SK-N-MC (cell line): ENCODE results near the gene ADAM15.

ENCODE experiments used
- EZH2 ChIP-seq: fragments of 200-600 bp; sonication (generic); IDR thresholded peaks from one replicate; pipeline ENCODE4 v1.6.1; 2017; ENCODE audit warnings: antibody characterized with exemption
- FOXP2 ChIP-seq: optimal IDR thresholded peaks from 2 replicates; pipeline ENCODE3; 2011; ENCODE audit warnings: mild to moderate bottlenecking, moderate library complexity; ENCODE audit not compliant: insufficient read depth; ENCODE audit errors: extremely low read length, control extremely low read depth
- POLR2AphosphoS5 ChIP-seq: IDR thresholded peaks from 2 replicates; pipeline ENCODE4 v1.6.1; 2012; ENCODE audit warnings: mild to moderate bottlenecking, low read depth, low read length, borderline replicate concordance

- TF ChIP-seq EZH2 = no peak
- TF ChIP-seq POLR2AphosphoS5 = no peak
- TF ChIP-seq FOXP2 = no peak
Measured at GRCh38 chr1:155106862-155107261, 55.7 kb downstream of the ADAM15 start.
